HCT116 (cell line): ENCODE results near the gene ZNF558. TPM values are rescaled to one million over a fixed set of nuclear protein-coding genes. Genes with fewer than 3 reads are reported as not detected.

Source experiments
- ATAC-seq: fragments of 200-7000 bp; cut with Tn5 transposase; 2 replicates; pipeline ENCODE4 v1.9.1; 2020; ENCODE audit warnings: mild to moderate bottlenecking, moderate library complexity
- BruUV-seq: library from RNA; stranded (reverse); fragments of 400-500 nt; replicated peaks from 2 replicates; lab custom pipeline; 2021; lab: Mats Ljungman, UMichigan
- CTCF ChIA-PET: fragments of 300-600 bp; sonication (Branson Sonifier 250); formaldehyde crosslinking; loops from one replicate; lab custom pipeline; 2021; ENCODE audit warnings: antibody characterized with exemption; lab: Charles Lee
- POLR2A ChIA-PET: fragments of 300-600, 350-600 bp; sonication (Branson Sonifier 250); formaldehyde crosslinking; loops from one replicate; lab custom pipeline; 2021; ENCODE audit warnings: antibody characterized with exemption; lab: Charles Lee
- RAD21 ChIA-PET, 2 experiments: fragments of 300-600 bp; sonication (Branson Sonifier 250); formaldehyde crosslinking; loops; one replicate each; lab custom pipeline; 2023; ENCODE audit warnings: low total read pairs in 2 of 2; ENCODE audit not compliant: uncharacterized antibody in 2 of 2, unreplicated experiment in 2 of 2, low non-redundant PET in 1 of 2; lab: Charles Lee
- DNase-seq: peaks from one replicate; pipeline ENCODE4 v3.0.0-alpha.2; 2010; ENCODE audit warnings: low read depth, low spot score
- H2AFZ ChIP-seq: fragments of 200-600 bp; shearing (Covaris generic), sonication (generic); 2 replicates; pipeline ENCODE4 v1.6.1; 2017; ENCODE audit warnings: low read depth, mixed run types, mixed read lengths, antibody characterized with exemption, low read length; ENCODE audit not compliant: poor library complexity, severe bottlenecking
- H3K27ac ChIP-seq: 2 replicates; pipeline ENCODE4 v1.5.1; 2012; ENCODE audit warnings: low read depth, low read length
- H3K27me3 ChIP-seq: fragments of 200-600 bp; sonication (generic); 2 replicates; pipeline ENCODE4 v1.6.1; 2016; ENCODE audit warnings: mixed run types, low read length, mixed read lengths; ENCODE audit not compliant: insufficient read depth
- H3K36me3 ChIP-seq, 2 experiments: fragments of 200-500 bp in 1 of 2; fragments of 200-600 bp in 1 of 2; sonication (Bioruptor generic) in 1 of 2; sonication (generic) in 1 of 2; 2 replicates each; pipeline versions ENCODE4 v1.5.1 to v1.6.1; 2014 to 2016; ENCODE audit warnings: low read length in 2 of 2, inconsistent platforms in 1 of 2, mixed read lengths in 1 of 2, mixed run types in 1 of 2; ENCODE audit not compliant: insufficient read depth in 2 of 2, control insufficient read depth in 1 of 2
- H3K4me1 ChIP-seq, 2 experiments: fragments of 200-600 bp in 1 of 2; sonication (generic) in 1 of 2; 2 replicates each; pipeline versions ENCODE4 v1.5.1 to v1.6.1; 2012 to 2017; ENCODE audit warnings: low read length in 2 of 2, inconsistent platforms in 1 of 2, mild to moderate bottlenecking in 1 of 2, mixed read lengths in 1 of 2, mixed run types in 1 of 2, moderate library complexity in 1 of 2; ENCODE audit not compliant: insufficient read depth in 2 of 2, control insufficient read depth in 1 of 2
- H3K4me2 ChIP-seq: fragments of 200-600 bp; sonication (generic); 2 replicates; pipeline ENCODE4 v1.6.1; 2017; ENCODE audit warnings: mixed run types, low read length, mixed read lengths
- H3K4me3 ChIP-seq, 2 experiments: fragments of 200-600 bp in 1 of 2; sonication (generic) in 1 of 2; replicated peaks in 1 of 2; 2 replicates each; pipeline ENCODE4 v1.5.1; 2011 to 2016; ENCODE audit warnings: low read length in 2 of 2, control low read depth in 1 of 2, low read depth in 1 of 2, mild to moderate bottlenecking in 1 of 2, mixed read lengths in 1 of 2, mixed run types in 1 of 2
- H3K79me2 ChIP-seq: fragments of 200-600 bp; sonication (generic); 2 replicates; pipeline ENCODE4 v1.6.1; 2017; ENCODE audit warnings: mild to moderate bottlenecking, mixed run types, low read length, moderate library complexity, mixed read lengths; ENCODE audit not compliant: insufficient read depth
- H3K9ac ChIP-seq: fragments of 200-600 bp; sonication (generic); 2 replicates; pipeline ENCODE4 v1.6.1; 2016; ENCODE audit warnings: low read length, mixed read lengths
- H3K9me2 ChIP-seq: fragments of 200-600 bp; sonication (generic), shearing (Covaris generic); 2 replicates; pipeline ENCODE4 v1.6.1; 2017; ENCODE audit warnings: mixed run types, mild to moderate bottlenecking, moderate library complexity; ENCODE audit not compliant: insufficient read depth
- H3K9me3 ChIP-seq, 2 experiments: fragments of 200-500 bp in 1 of 2; fragments of 200-600 bp in 1 of 2; sonication (Bioruptor generic) in 1 of 2; sonication (generic) in 1 of 2; 2 replicates each; pipeline ENCODE4 v1.6.1; 2014 to 2017; ENCODE audit warnings: low read length in 2 of 2, mixed read lengths in 2 of 2, inconsistent platforms in 1 of 2, low read depth in 1 of 2, mild to moderate bottlenecking in 1 of 2, mixed run types in 1 of 2, moderate library complexity in 1 of 2; ENCODE audit not compliant: control insufficient read depth in 1 of 2, insufficient read depth in 1 of 2
- H4K20me1 ChIP-seq: fragments of 200-600 bp; sonication (generic), shearing (Covaris generic); 2 replicates; pipeline ENCODE4 v1.6.1; 2017; ENCODE audit warnings: mixed run types, mild to moderate bottlenecking, moderate library complexity; ENCODE audit not compliant: insufficient read depth
- ATF3 ChIP-seq: IDR thresholded peaks from 2 replicates; pipeline ENCODE4 v1.6.1; 2012
- CBX3 ChIP-seq: IDR thresholded peaks from 2 replicates; pipeline ENCODE4 v1.6.1; 2012; ENCODE audit warnings: low read depth
- CEBPB ChIP-seq: IDR thresholded peaks from 2 replicates; pipeline ENCODE4 v1.6.1; 2012; ENCODE audit warnings: low read depth
- EGR1 ChIP-seq: IDR thresholded peaks from 2 replicates; pipeline ENCODE4 v1.6.1; 2012; ENCODE audit warnings: low read depth
- ELF1 ChIP-seq: IDR thresholded peaks from 2 replicates; pipeline ENCODE4 v1.6.1; 2012; ENCODE audit warnings: low read depth, borderline replicate concordance
- EZH2 ChIP-seq: fragments of 200-600 bp; sonication (generic); IDR thresholded peaks from 2 replicates; pipeline ENCODE4 v1.6.1; 2017; ENCODE audit warnings: antibody characterized with exemption, mixed run types
- FOSL1 ChIP-seq: IDR thresholded peaks from 2 replicates; pipeline ENCODE4 v1.6.1; 2012; ENCODE audit warnings: low read depth
- JUND ChIP-seq: IDR thresholded peaks from 2 replicates; pipeline ENCODE4 v1.6.1; 2012
- MAX ChIP-seq: IDR thresholded peaks from 2 replicates; pipeline ENCODE4 v1.6.1; 2012
- POLR2AphosphoS5 ChIP-seq: IDR thresholded peaks from 2 replicates; pipeline ENCODE4 v1.6.1; 2011; ENCODE audit warnings: mild to moderate bottlenecking, low read depth, low read length, moderate library complexity
- RAD21 ChIP-seq: IDR thresholded peaks from 2 replicates; pipeline ENCODE4 v1.6.1; 2012; ENCODE audit warnings: low read depth, mild to moderate bottlenecking
- REST ChIP-seq: IDR thresholded peaks from 2 replicates; pipeline ENCODE4 v1.6.1; 2012; ENCODE audit warnings: low read depth
- SIN3A ChIP-seq: IDR thresholded peaks from 2 replicates; pipeline ENCODE4 v1.6.1; 2012; ENCODE audit warnings: low read depth
- SP1 ChIP-seq: IDR thresholded peaks from 2 replicates; pipeline ENCODE4 v1.6.1; 2012; ENCODE audit warnings: low read depth
- SRF ChIP-seq: IDR thresholded peaks from 2 replicates; pipeline ENCODE4 v1.6.1; 2012; ENCODE audit warnings: low read depth
- TCF7L2 ChIP-seq: IDR thresholded peaks from 2 replicates; pipeline ENCODE4 v1.7.0; 2011; ENCODE audit warnings: borderline replicate concordance, inconsistent platforms; ENCODE audit not compliant: insufficient read depth, insufficient read length; ENCODE audit errors: extremely low read depth
- YY1 ChIP-seq: IDR thresholded peaks from 2 replicates; pipeline ENCODE4 v1.6.1; 2011; ENCODE audit warnings: low read length, low read depth, moderate library complexity, mild to moderate bottlenecking; ENCODE audit not compliant: insufficient replicate concordance; ENCODE audit errors: extremely low read depth
- ZBTB33 ChIP-seq: IDR thresholded peaks from 2 replicates; pipeline ENCODE4 v1.6.1; 2011; ENCODE audit warnings: mild to moderate bottlenecking, low read length, moderate library complexity; ENCODE audit not compliant: insufficient replicate concordance; ENCODE audit errors: extremely low read depth
- ZFX ChIP-seq: fragments of 450-650 bp; IDR thresholded peaks from 2 replicates; pipeline ENCODE4 v1.6.1; 2017
- intact Hi-C: fragments of 100-400 bp; cut with micrococcal nuclease; formaldehyde crosslinking; loops from 2 replicates; pipeline ENCODE4 v1.10.0; 2022
- total RNA-seq: library from RNA; stranded (reverse); gene quantifications from one replicate; pipeline ENCODE4 v1.2.1, GENCODE V29; 2021; ENCODE audit not compliant: unreplicated experiment

ZNF558 gene
- total RNA-seq, 1 experiment from 2014 or later, result 34.2 TPM

GRCh38 chr19:8849232-8849631 lies 17.1 kb upstream of the ZNF558 start:
- POLR2A ChIA-PET, result no interaction called here
- Histone ChIP-seq H3K4me1 (no peaks in the 10 kb centered on the region), H3K9me2 (no peaks in the 10 kb centered on the region), H3K27ac (no peak overlapping the region), H4K20me1 (no peaks in the 10 kb centered on the region), H3K4me2 (no peak overlapping the region), H3K27me3 (no peaks in the 10 kb centered on the region), H3K9me3 (no peaks in the 10 kb centered on the region), H3K79me2 (no peaks in the 10 kb centered on the region), H3K36me3 (no peaks in the 10 kb centered on the region), H3K9ac (no peak overlapping the region), H2AFZ (no peak overlapping the region), H3K4me3 (no peak overlapping the region)
- no peak for ATAC-seq
- TF ChIP-seq MAX (no peak), REST (no peak), SP1 (no peak), JUND (no peak), POLR2AphosphoS5 (no peak), SRF (no peak), ZFX (no peak), SIN3A (no peak), EZH2 (no peak), RAD21 (no peak), TCF7L2 (no peak), YY1 (no peak), ELF1 (no peak), ATF3 (no peak), FOSL1 (no peak), CBX3 (no peak), ZBTB33 (no peak), CEBPB (no peak), EGR1 (no peak)
- no TSS peak for BruUV-seq
- no peak for DNase-seq
- RAD21 ChIA-PET, result no interaction called here
- intact Hi-C loops, result no loop called here
- CTCF ChIA-PET, result no interaction called here
